Left renal cortex interstitium (tissue), 4 donors: ENCODE data around the gene CTNNA3. TPM values are rescaled to one million over a fixed set of nuclear protein-coding genes. Genes with fewer than 3 reads are reported as not detected.
"Not testable (repeated sequence)": the region's sequence is repeated elsewhere in the genome, so short reads cannot be mapped to it uniquely, and the experiment has no call there.

ENCODE experiments used
- DNase-seq, 4 donors: peaks; one replicate each; pipeline ENCODE4 v3.0.0-alpha.2; 2013; ENCODE audit warnings: low read depth in 4 of 4, low spot score in 2 of 4, missing footprints in 1 of 4
- polyA plus RNA-seq, 4 donors: library from polyadenylated mRNA; unstranded; fragments of 120-200 nt; gene quantifications; one replicate each; pipeline ENCODE4 v1.2.1, GENCODE V29; 2013; ENCODE audit not compliant: insufficient read length in 4 of 4

Gene CTNNA3
- polyA plus RNA-seq, 4 donors: 2.5 to 4.2 (median 2.6) TPM

GRCh38 chr10:67386841-67387533 is 309.0 kb downstream of the CTNNA3 start:
- DNase-seq: not testable (repeated sequence)

GRCh38 chr10:67386260-67386659 is 309.7 kb downstream of the CTNNA3 start:
- DNase-seq: no peak

- no peak for DNase-seq
Measured at GRCh38 chr10:67385566-67385965, 310.4 kb downstream of the CTNNA3 start.

- no peak for DNase-seq
Measured at GRCh38 chr10:67385089-67385488, 310.9 kb downstream of the CTNNA3 start.

- no peak for DNase-seq
Measured at GRCh38 chr10:67331121-67331910, 364.7 kb downstream of the CTNNA3 start.

GRCh38 chr10:67327626-67328535 is 368.1 kb downstream of the CTNNA3 start:
- DNase-seq: no peak

- DNase-seq: no peak
Measured at GRCh38 chr10:67319976-67320375, 376.0 kb downstream of the CTNNA3 start.

GRCh38 chr10:67308912-67309311 is 387.1 kb downstream of the CTNNA3 start:
- DNase-seq: no peak

GRCh38 chr10:67306588-67307205 is 389.3 kb downstream of the CTNNA3 start:
- DNase-seq: no peak

GRCh38 chr10:67302701-67303100 is 393.3 kb downstream of the CTNNA3 start:
- no peak for DNase-seq

- no peak for DNase-seq
Measured at GRCh38 chr10:67299761-67300160, 396.2 kb downstream of the CTNNA3 start.

- peak in 2 of 4 donors; percentile 6 to 12 for DNase-seq
Measured at GRCh38 chr10:67297637-67298181, 398.3 kb downstream of the CTNNA3 start.

- no peak for DNase-seq
Measured at GRCh38 chr10:67296926-67297325, 399.1 kb downstream of the CTNNA3 start.

GRCh38 chr10:67288688-67289410 is 407.1 kb downstream of the CTNNA3 start:
- no peak for DNase-seq

GRCh38 chr10:67284589-67284988 is 411.4 kb downstream of the CTNNA3 start:
- no peak for DNase-seq

GRCh38 chr10:67282871-67283270 is 413.1 kb downstream of the CTNNA3 start:
- DNase-seq: no peak

- no peak for DNase-seq
Measured at GRCh38 chr10:67280405-67280804, 415.6 kb downstream of the CTNNA3 start.

- no peak for DNase-seq
Measured at GRCh38 chr10:67277402-67277801, 418.6 kb downstream of the CTNNA3 start.

GRCh38 chr10:67269828-67270227 is 426.2 kb downstream of the CTNNA3 start:
- no peak for DNase-seq

GRCh38 chr10:67268146-67268545 is 427.8 kb downstream of the CTNNA3 start:
- DNase-seq: no peak
